Lung (tissue), 12 donors: ENCODE results near the gene CNTNAP4. TPM values are rescaled to one million over a fixed set of nuclear protein-coding genes. Genes with fewer than 3 reads are reported as not detected.

Experiments used
- ATAC-seq: fragments of 200-7000 bp; cut with Tn5 transposase; one replicate; pipeline ENCODE4 v1.9.1; 2020; ENCODE audit warnings: moderate number of reproducible peaks; ENCODE audit not compliant: insufficient read depth, low FRiP score
- DNase-seq, 3 donors: peaks; one replicate each; pipeline ENCODE4 v3.0.0-alpha.2; 2013 to 2017
- H3K27ac ChIP-seq, 2 donors: one replicate each; pipeline ENCODE4 v1.5.1; 2013; ENCODE audit warnings: mild to moderate bottlenecking in 2 of 2, moderate library complexity in 2 of 2, control low read depth in 1 of 2, inconsistent platforms in 1 of 2, low read depth in 1 of 2, low read length in 1 of 2
- H3K27me3 ChIP-seq, 3 donors: one replicate each; pipeline ENCODE4 v1.5.1; 2013; ENCODE audit warnings: low read length in 2 of 3; ENCODE audit not compliant: control insufficient read depth in 3 of 3, insufficient read depth in 3 of 3
- H3K36me3 ChIP-seq, 4 donors: one replicate each; pipeline ENCODE4 v1.5.1; 2013; ENCODE audit warnings: low read length in 4 of 4, mild to moderate bottlenecking in 1 of 4, moderate library complexity in 1 of 4; ENCODE audit not compliant: control insufficient read depth in 4 of 4, insufficient read depth in 4 of 4
- H3K4me1 ChIP-seq, 5 donors: one replicate each; pipeline ENCODE4 v1.5.1; 2013; ENCODE audit warnings: low read length in 5 of 5, mild to moderate bottlenecking in 2 of 5, moderate library complexity in 1 of 5; ENCODE audit not compliant: control insufficient read depth in 5 of 5, insufficient read depth in 5 of 5
- H3K4me3 ChIP-seq: one replicate; pipeline ENCODE4 v1.5.1; 2013; ENCODE audit warnings: mild to moderate bottlenecking, control low read depth, moderate library complexity
- H3K9ac ChIP-seq, 2 donors: one replicate each; pipeline ENCODE4 v1.5.1; 2013; ENCODE audit warnings: low read length in 2 of 2, control low read depth in 1 of 2; ENCODE audit not compliant: insufficient read depth in 1 of 2
- H3K9me3 ChIP-seq, 4 donors: one replicate each; pipeline ENCODE4 v1.5.1; 2013; ENCODE audit warnings: low read length in 3 of 4, mild to moderate bottlenecking in 1 of 4, moderate library complexity in 1 of 4; ENCODE audit not compliant: control insufficient read depth in 4 of 4, insufficient read depth in 3 of 4
- CTCF ChIP-seq: IDR thresholded peaks from 2 replicates; pipeline ENCODE4 v1.5.1; 2012; ENCODE audit warnings: mild to moderate bottlenecking; ENCODE audit errors: control extremely low read depth, extremely low read depth
- WGBS, 2 donors: extraction: QIAGEN DNeasy Blood & Tissue Kit; methylation state at CpG; one replicate each; pipeline ENCODE4 v1.1.7; 2013; 5-methylcytosine and 5-hydroxymethylcytosine counted together
- polyA plus RNA-seq, 2 donors: library from polyadenylated mRNA; stranded (reverse); fragments of 200-250 nt; gene quantifications; one replicate each; pipeline ENCODE4 v1.2.1, GENCODE V29; 2013
- total RNA-seq, 2 donors: library from RNA; depleted of rRNA in 1 of 2; stranded (reverse); fragments of >200 nt in 1 of 2; gene quantifications; one replicate each; pipeline ENCODE4 v1.2.1, GENCODE V29; 2014 to 2021
- donor health status: control.
- donor health status: control.
- donor health status: Bipolar disorder and iron deficiency.
- donor health status: healthy.
- donor health status: DM: yes; HTN: yes; CAD: no.

CNTNAP4 gene
- total and polyA plus RNA-seq, 4 donors, result 0.71 TPM; not detected in 3

DNA sequence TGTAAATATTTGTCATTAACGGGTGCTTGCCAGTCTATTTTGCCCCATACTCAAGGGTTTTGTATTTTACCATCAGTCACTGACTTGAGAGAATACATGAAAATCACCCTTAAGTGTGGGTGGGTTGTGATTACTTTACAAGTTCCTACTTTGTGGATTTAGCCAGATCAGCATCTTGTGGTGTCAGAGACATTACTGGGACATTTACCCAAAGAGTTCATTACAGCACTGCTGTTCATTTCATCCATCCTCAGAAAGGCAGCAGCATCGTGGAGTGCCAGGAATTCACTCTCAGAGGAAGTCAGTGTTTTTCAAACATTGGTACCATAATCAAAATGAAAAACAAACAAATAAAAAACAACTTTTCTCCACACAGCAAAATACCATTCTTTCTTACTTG lies 110.8 kb downstream of the CNTNAP4 start:
- no peaks in the 10 kb centered on the region for H3K36me3 ChIP-seq
- H3K9ac ChIP-seq, result no peak overlapping the region
- 27 to 52% methylated on average over 2 of the region's 2 CpGs for WGBS, 2 donors
- peak in 2 of 3 donors; percentile 6 to 16 for DNase-seq
- no peak overlapping the region for H3K27ac ChIP-seq
- no peak overlapping the region for H3K4me3 ChIP-seq
- no peaks in the 10 kb centered on the region for H3K4me1 ChIP-seq
- no peaks in the 10 kb centered on the region for H3K27me3 ChIP-seq
- TF ChIP-seq CTCF, result no peak
- H3K9me3 ChIP-seq, result peaks cover 0 to 3% (median 0%) of the 10 kb centered on the region in 4 donors
- no peak for ATAC-seq

DNA sequence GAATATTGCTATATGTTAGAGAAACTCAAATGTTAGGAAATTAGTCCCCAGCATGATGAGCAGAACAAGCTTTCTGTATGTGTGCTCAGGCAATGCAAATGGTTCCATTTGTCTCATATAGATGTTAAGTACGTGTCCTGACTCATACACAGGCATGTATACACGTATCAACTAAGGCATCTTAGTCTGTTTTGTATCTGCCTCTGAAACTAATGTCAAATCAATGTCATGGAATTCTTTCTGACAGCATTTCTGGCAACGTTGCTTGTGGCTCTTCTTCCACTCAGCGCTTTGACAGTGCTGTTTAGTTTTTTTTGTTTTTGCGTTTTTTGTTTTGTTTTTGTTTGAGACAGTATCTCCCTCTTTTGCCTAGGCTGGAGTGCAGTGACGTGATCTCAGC lies 111.9 kb downstream of the CNTNAP4 start:
- H3K36me3 ChIP-seq, result no peaks in the 10 kb centered on the region
- TF ChIP-seq CTCF, result no peak
- ATAC-seq (no peak), DNase-seq (no peak)
- no peak overlapping the region for H3K4me3 ChIP-seq
- WGBS, 2 donors, result 82 to 90% methylated on average over 6 of the region's 6 CpGs
- no peak overlapping the region for H3K27ac ChIP-seq
- no peak overlapping the region for H3K9ac ChIP-seq
- peaks cover 0 to 3% (median 0%) of the 10 kb centered on the region in 4 donors for H3K9me3 ChIP-seq
- H3K27me3 ChIP-seq, result no peaks in the 10 kb centered on the region
- no peaks in the 10 kb centered on the region for H3K4me1 ChIP-seq

DNA sequence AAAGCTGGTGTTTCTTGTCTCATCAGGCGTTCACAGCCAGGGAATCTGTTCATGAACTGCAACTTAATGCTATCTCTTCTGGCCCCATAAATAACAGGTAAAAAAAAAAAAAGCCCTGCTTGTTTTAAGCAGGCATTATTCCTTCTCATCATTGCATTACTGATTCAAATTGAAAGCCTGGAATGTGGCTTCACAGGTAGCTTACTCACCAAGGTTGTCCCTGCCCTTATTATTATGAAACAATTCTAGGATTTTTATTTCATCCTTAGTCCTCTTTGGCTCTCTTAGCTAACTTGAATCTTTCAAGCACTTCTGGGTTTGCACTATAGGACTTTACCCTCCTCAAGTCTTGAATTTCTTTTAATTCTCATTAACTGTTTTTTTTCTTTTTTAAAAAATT lies 113.3 kb downstream of the CNTNAP4 start:
- Histone ChIP-seq H3K4me1 (no peaks in the 10 kb centered on the region), H3K9me3 (no peaks in the 10 kb centered on the region), H3K4me3 (no peak overlapping the region), H3K9ac (no peak overlapping the region), H3K27ac (no peak overlapping the region), H3K36me3 (no peaks in the 10 kb centered on the region), H3K27me3 (no peaks in the 10 kb centered on the region)
- DNase-seq (no peak), ATAC-seq (no peak)
- no peak for TF ChIP-seq CTCF
- WGBS, 2 donors, result 64 to 77% methylated on average over 1 of the region's 1 CpG

DNA sequence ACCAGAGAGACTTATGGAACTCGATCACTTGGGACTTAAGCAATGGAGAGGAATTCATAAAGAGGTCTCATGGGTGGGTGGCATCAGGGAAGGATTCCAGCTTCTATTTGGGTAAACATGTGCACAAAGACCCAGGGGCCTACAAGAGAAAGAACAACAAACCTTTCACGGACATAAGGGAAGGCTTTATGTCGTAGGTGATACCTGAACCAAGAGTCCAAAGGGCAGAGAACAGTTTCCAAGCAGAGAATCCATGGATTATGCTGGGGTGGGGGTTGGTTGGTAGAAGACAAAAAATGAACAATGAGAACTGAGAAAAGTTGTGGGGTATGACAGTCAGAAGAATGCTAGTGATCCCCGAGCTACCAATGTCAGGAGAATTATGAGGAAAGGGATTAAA lies 119.8 kb downstream of the CNTNAP4 start:
- H3K9ac ChIP-seq, result no peak overlapping the region
- H3K27me3 ChIP-seq, result no peaks in the 10 kb centered on the region
- no peaks in the 10 kb centered on the region for H3K36me3 ChIP-seq
- no peak for ATAC-seq
- no peak overlapping the region for H3K27ac ChIP-seq
- no peak for TF ChIP-seq CTCF
- H3K9me3 ChIP-seq, result no peaks in the 10 kb centered on the region
- no peaks in the 10 kb centered on the region for H3K4me1 ChIP-seq
- WGBS, 2 donors, result 70 to 74% methylated on average over 4 of the region's 4 CpGs
- H3K4me3 ChIP-seq, result no peak overlapping the region
- DNase-seq, result no peak
